Endothelial cell (in vitro differentiated cells): Measurements from ENCODE around the gene CCKAR. TPM values are rescaled to one million over a fixed set of nuclear protein-coding genes. Genes with fewer than 3 reads are reported as not detected.

ENCODE experiments used
- DNase-seq: peaks from one replicate; pipeline ENCODE4 v3.0.0; 2021; ENCODE audit warnings: low spot score
- H3K27ac Mint-ChIP-seq: one replicate; pipeline ENCODE4 v1.8.0; 2021; ENCODE audit warnings: mixed read lengths, inconsistent platforms; ENCODE audit not compliant: unreplicated experiment
- H3K27me3 Mint-ChIP-seq: one replicate; pipeline ENCODE4 v1.8.0; 2021; ENCODE audit warnings: mild to moderate bottlenecking, moderate library complexity, mixed read lengths, inconsistent platforms; ENCODE audit not compliant: unreplicated experiment
- H3K36me3 Mint-ChIP-seq: one replicate; pipeline ENCODE4 v1.8.0; 2021; ENCODE audit warnings: mild to moderate bottlenecking, low read depth, mixed read lengths, inconsistent platforms; ENCODE audit not compliant: unreplicated experiment
- H3K4me1 Mint-ChIP-seq: one replicate; pipeline ENCODE4 v1.8.0; 2021; ENCODE audit warnings: mild to moderate bottlenecking, mixed read lengths, inconsistent platforms; ENCODE audit not compliant: unreplicated experiment
- H3K4me3 Mint-ChIP-seq: one replicate; pipeline ENCODE4 v1.8.0; 2021; ENCODE audit warnings: mild to moderate bottlenecking, mixed read lengths, inconsistent platforms; ENCODE audit not compliant: unreplicated experiment
- H3K9me3 Mint-ChIP-seq: one replicate; pipeline ENCODE4 v1.8.0; 2021; ENCODE audit warnings: mixed read lengths, inconsistent platforms; ENCODE audit not compliant: unreplicated experiment
- total RNA-seq: library from RNA; stranded (reverse); fragmentation: NEBNext Ultra II Directional; extraction: Animal tissue kit (Norgen Biotek cat#: 25700); gene quantifications from one replicate; pipeline ENCODE4 v1.2.1, GENCODE V29; 2021; ENCODE audit not compliant: unreplicated experiment
- TF ChIP-seq, protein P1 (sequence below): fragments of 200-600 bp; sonication (generic); IDR thresholded peaks from one replicate; pipeline ENCODE4 v1.5.0; 2021; ENCODE audit warnings: antibody characterized with exemption; ENCODE audit not compliant: unreplicated experiment

CCKAR gene
- total RNA-seq, 1 donor from 2014 or later: not detected

DNA sequence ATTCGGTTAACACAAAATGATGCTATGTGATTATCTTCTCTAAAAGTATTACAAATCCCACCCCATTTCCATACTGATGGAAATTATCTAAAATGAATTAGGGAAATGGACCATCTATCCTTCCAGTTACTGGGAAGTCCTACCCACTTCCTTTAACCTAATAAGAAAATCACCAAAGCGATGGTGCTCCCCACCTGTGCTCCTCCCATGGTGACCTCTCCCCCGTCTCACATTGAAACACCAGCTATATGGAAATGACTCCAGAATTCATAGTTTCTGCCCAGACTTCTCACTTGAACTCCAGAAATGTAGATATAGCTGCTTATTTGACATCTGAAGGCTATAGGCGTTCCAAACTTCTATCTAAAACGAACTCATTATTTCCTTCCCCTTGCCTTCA lies 48.5 kb downstream of the CCKAR start:
- H3K27ac Mint-ChIP-seq: no peak overlapping the region
- TF ChIP-seq, protein P1, sequence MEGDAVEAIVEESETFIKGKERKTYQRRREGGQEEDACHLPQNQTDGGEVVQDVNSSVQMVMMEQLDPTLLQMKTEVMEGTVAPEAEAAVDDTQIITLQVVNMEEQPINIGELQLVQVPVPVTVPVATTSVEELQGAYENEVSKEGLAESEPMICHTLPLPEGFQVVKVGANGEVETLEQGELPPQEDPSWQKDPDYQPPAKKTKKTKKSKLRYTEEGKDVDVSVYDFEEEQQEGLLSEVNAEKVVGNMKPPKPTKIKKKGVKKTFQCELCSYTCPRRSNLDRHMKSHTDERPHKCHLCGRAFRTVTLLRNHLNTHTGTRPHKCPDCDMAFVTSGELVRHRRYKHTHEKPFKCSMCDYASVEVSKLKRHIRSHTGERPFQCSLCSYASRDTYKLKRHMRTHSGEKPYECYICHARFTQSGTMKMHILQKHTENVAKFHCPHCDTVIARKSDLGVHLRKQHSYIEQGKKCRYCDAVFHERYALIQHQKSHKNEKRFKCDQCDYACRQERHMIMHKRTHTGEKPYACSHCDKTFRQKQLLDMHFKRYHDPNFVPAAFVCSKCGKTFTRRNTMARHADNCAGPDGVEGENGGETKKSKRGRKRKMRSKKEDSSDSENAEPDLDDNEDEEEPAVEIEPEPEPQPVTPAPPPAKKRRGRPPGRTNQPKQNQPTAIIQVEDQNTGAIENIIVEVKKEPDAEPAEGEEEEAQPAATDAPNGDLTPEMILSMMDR: no peak
- H3K9me3 Mint-ChIP-seq: no peaks in the 10 kb centered on the region
- no peak for DNase-seq
- peaks cover 2% of the 10 kb centered on the region for H3K27me3 Mint-ChIP-seq
- no peak overlapping the region for H3K4me3 Mint-ChIP-seq
- no peaks in the 10 kb centered on the region for H3K4me1 Mint-ChIP-seq
- peaks cover 3% of the 10 kb centered on the region for H3K36me3 Mint-ChIP-seq

DNA sequence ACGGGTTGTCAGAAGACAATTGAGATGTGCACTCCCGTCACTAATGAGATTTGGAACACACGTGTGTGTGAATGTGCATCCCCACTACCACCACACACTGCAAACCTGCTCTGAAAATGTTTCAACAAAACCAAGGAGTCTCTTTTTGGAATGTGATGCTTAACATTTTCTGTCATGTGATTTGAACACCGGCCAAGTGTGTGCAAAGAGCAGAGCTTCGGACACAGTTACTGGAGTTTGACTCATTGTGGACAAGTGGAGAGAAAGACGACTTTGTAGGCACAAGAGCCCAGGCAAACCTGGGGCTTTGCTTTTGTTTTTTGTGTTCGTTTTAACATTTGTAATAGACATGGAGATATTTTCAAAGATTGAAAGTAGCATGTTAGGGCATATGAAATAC lies 49.2 kb downstream of the CCKAR start:
- Mint-ChIP-seq H3K9me3 (no peaks in the 10 kb centered on the region), H3K4me3 (no peak overlapping the region), H3K36me3 (peaks cover 3% of the 10 kb centered on the region), H3K4me1 (no peaks in the 10 kb centered on the region), H3K27me3 (peaks cover 2% of the 10 kb centered on the region), H3K27ac (no peak overlapping the region)
- DNase-seq: no peak
- TF ChIP-seq, protein P1: no peak

DNA sequence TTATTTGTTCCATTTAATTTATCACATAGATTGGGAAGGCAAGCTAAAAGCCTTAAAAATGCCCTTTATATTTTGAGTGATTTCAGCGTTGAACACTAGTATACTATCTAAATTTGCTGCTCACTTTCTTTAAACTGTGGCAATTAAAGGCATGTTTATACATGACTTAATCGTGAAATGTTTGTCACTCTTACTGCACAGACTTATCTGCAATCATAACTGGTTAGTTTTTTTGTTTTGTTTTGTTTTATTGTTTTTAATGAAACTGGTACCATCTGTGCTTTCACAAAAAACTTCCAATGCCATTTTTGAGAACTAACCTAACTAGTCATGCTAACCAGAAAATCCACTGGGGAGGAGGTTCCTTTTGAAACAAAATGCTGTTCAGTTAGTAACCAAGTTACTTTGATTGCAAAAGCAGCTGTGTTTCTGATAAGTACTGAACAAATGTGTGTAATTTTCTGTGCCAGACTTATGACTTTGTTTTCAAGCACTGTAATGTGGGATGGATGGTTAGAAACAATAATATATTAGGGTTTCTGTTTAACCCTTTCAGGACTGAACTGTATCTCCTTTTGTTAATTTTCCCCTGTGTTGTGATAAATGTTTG lies 56.1 kb downstream of the CCKAR start:
- no peak overlapping the region for H3K27ac Mint-ChIP-seq
- DNase-seq: no peak
- H3K27me3 Mint-ChIP-seq: no peaks in the 10 kb centered on the region
- no peak overlapping the region for H3K4me3 Mint-ChIP-seq
- H3K9me3 Mint-ChIP-seq: no peaks in the 10 kb centered on the region
- TF ChIP-seq, protein P1: no peak
- H3K36me3 Mint-ChIP-seq: peaks cover 3% of the 10 kb centered on the region
- H3K4me1 Mint-ChIP-seq: no peaks in the 10 kb centered on the region

DNA sequence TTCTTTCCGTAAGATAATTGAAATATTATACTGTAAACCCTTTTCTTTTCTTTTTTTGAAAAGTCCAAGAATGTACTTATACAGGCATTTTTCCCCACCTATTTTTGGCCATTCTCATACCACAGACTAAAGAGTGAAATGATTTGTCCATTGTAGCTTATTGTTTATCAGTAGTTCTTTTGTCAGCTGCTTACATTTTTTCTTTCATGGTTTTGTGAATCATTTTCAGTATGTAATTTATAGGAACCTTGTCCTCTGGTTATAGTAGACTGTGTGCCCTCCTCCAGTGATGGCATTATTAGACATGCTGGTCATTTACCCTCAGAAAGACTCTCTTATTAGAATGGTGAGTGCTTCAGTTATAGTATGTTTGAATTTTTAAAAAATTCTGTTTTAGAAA lies 56.7 kb downstream of the CCKAR start:
- no peaks in the 10 kb centered on the region for H3K27me3 Mint-ChIP-seq
- H3K4me1 Mint-ChIP-seq: no peaks in the 10 kb centered on the region
- DNase-seq: no peak
- H3K9me3 Mint-ChIP-seq: no peaks in the 10 kb centered on the region
- TF ChIP-seq, protein P1: no peak
- no peak overlapping the region for H3K4me3 Mint-ChIP-seq
- H3K27ac Mint-ChIP-seq: no peak overlapping the region
- peaks cover 3% of the 10 kb centered on the region for H3K36me3 Mint-ChIP-seq

DNA sequence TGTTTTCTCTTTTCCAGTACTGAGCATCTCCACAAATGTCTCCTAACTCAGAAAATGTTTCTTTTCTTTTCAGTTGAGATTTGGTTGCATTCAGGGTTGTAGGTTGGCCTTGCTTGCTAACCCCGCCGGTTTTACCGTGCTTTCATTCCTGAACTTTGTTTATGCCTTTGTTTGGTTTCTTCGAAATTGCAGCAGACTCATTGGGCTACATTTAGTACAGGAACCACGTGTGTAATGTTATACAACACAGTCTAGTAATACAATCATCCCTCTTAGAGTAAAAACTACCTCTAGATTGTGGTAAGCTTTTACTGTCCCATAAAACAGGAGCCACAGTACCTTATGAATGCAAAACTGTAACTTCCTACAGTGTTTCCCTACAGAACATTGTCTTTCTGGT lies 57.9 kb downstream of the CCKAR start:
- H3K9me3 Mint-ChIP-seq: no peaks in the 10 kb centered on the region
- H3K36me3 Mint-ChIP-seq: peaks cover 3% of the 10 kb centered on the region
- peaks cover 2% of the 10 kb centered on the region for H3K4me1 Mint-ChIP-seq
- DNase-seq: no peak
- no peak overlapping the region for H3K4me3 Mint-ChIP-seq
- no peak overlapping the region for H3K27ac Mint-ChIP-seq
- TF ChIP-seq, protein P1: no peak
- H3K27me3 Mint-ChIP-seq: no peaks in the 10 kb centered on the region
